ENCODE measurements around the gene CSTF2T. TPM values are rescaled to one million over a fixed set of nuclear protein-coding genes. Genes with fewer than 3 reads are reported as not detected.

Gene CSTF2T
- total RNA-seq, 1 experiment from 2014 or later, result 22.4 TPM

DNA sequence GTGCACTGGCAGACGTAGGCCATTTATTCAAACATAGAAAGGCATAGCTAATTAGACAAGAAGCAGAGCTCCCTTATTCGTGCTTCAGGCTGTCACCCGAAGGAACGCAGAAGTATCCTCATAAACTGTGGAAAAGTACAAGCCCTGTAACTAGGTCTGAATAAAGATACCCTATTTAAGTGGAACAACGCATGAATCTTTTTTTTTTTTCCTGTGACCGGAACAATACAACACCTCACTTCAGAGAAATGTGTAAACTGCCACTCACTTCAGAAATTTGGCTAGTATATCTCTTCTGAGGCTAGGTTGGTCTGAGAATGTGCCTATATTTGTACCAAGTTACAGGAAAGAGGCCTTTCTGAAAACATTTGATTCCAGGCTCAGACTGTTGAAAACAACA, 8.0 kb upstream of the CSTF2T start:
- Histone ChIP-seq H2AFZ (no peak overlapping the region), H3K9me3 (ENCODE audit: insufficient read depth, low read depth) (no peaks in the 10 kb centered on the region), H3K4me3 (no peak overlapping the region), H3K4me2 (no peak overlapping the region), H3K79me2 (ENCODE audit: low read depth) (no peaks in the 10 kb centered on the region), H3K27ac (no peak overlapping the region), H3F3A (ENCODE audit: insufficient read depth, low read depth) (no peaks in the 10 kb centered on the region), H3K36me3 (ENCODE audit: low read depth) (no peaks in the 10 kb centered on the region), H3K27me3 (ENCODE audit: insufficient read depth, low read depth) (no peaks in the 10 kb centered on the region), H3K4me1 (replicated peaks; ENCODE audit: insufficient read depth) (no peaks in the 10 kb centered on the region), H4K20me1 (ENCODE audit: insufficient read depth) (no peaks in the 10 kb centered on the region), H3K9me2 (ENCODE audit: insufficient read depth) (no peaks in the 10 kb centered on the region)
- intact Hi-C loops (cut with micrococcal nuclease; ENCODE audit: unreplicated experiment), result no loop called here
- DNase-seq, result no peak
- TF ChIP-seq, protein P1, sequence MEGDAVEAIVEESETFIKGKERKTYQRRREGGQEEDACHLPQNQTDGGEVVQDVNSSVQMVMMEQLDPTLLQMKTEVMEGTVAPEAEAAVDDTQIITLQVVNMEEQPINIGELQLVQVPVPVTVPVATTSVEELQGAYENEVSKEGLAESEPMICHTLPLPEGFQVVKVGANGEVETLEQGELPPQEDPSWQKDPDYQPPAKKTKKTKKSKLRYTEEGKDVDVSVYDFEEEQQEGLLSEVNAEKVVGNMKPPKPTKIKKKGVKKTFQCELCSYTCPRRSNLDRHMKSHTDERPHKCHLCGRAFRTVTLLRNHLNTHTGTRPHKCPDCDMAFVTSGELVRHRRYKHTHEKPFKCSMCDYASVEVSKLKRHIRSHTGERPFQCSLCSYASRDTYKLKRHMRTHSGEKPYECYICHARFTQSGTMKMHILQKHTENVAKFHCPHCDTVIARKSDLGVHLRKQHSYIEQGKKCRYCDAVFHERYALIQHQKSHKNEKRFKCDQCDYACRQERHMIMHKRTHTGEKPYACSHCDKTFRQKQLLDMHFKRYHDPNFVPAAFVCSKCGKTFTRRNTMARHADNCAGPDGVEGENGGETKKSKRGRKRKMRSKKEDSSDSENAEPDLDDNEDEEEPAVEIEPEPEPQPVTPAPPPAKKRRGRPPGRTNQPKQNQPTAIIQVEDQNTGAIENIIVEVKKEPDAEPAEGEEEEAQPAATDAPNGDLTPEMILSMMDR (conservative IDR thresholded peaks at IDR 0.05), result no peak
- no peak for TF ChIP-seq EZH2 (IDR thresholded peaks at IDR 0.05; ENCODE audit: low read depth)
- ChIA-PET CTCF (no interaction called here), POLR2A (ENCODE audit: unreplicated experiment) (no interaction called here)
- no TSS peak for BruUV-seq (replicated peaks)

DNA sequence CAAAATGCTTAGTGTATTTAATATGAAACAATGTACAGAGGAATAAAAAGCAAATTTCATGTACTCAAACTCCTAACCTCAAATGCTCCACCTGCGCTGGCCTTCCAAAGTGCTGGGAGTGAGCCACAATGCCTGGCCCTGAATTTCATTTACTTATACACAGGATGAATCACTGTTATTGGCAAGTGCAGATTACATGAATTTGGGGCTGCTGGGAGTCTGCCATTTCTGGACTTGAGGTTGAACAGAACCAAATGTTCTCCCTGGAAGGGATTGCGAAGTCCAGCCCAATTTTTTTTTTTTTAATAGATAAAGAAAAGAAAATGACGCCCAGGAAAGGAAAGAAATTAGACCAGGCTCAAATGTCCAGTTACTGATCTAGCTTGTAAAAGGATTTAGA, 6.8 kb upstream of the CSTF2T start:
- Histone ChIP-seq H4K20me1 (ENCODE audit: insufficient read depth) (no peaks in the 10 kb centered on the region), H3K4me1 (replicated peaks; ENCODE audit: insufficient read depth) (no peaks in the 10 kb centered on the region), H3K27me3 (ENCODE audit: insufficient read depth, low read depth) (no peaks in the 10 kb centered on the region), H3K4me2 (no peak overlapping the region), H3K79me2 (ENCODE audit: low read depth) (no peaks in the 10 kb centered on the region), H3K9me3 (ENCODE audit: insufficient read depth, low read depth) (no peaks in the 10 kb centered on the region), H3K36me3 (ENCODE audit: low read depth) (no peaks in the 10 kb centered on the region), H3K9me2 (ENCODE audit: insufficient read depth) (no peaks in the 10 kb centered on the region), H2AFZ (no peak overlapping the region), H3F3A (ENCODE audit: insufficient read depth, low read depth) (no peaks in the 10 kb centered on the region), H3K4me3 (no peak overlapping the region), H3K27ac (no peak overlapping the region)
- TF ChIP-seq, protein P1 (conservative IDR thresholded peaks at IDR 0.05), result no peak
- TF ChIP-seq EZH2 (IDR thresholded peaks at IDR 0.05; ENCODE audit: low read depth), result no peak
- no TSS peak for BruUV-seq (replicated peaks)
- POLR2A ChIA-PET (ENCODE audit: unreplicated experiment), result no interaction called here
- intact Hi-C loops (cut with micrococcal nuclease; ENCODE audit: unreplicated experiment), result no loop called here
- no peak for DNase-seq
- CTCF ChIA-PET, result no interaction called here

DNA sequence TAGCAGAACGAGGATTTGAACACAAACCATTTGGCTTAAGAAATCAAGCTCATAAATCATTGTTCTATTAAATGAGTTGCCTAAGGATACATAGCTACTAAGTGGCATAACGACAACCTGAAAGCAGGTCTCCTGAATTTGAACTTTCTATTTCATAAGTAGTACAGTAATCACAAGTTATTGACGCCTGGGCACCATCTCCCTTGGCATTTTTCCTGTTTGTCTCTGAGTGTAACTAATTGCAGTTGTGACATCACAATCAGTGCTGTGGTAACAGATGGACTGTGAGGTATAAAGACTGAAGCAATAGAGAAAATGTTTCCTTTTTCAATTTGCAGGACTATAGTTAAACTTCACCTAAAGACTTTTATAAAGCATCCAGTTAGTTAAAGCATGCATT, 6.4 kb upstream of the CSTF2T start:
- Histone ChIP-seq H3F3A (ENCODE audit: insufficient read depth, low read depth) (no peaks in the 10 kb centered on the region), H3K27ac (no peak overlapping the region), H3K9me3 (ENCODE audit: insufficient read depth, low read depth) (no peaks in the 10 kb centered on the region), H4K20me1 (ENCODE audit: insufficient read depth) (no peaks in the 10 kb centered on the region), H3K9me2 (ENCODE audit: insufficient read depth) (no peaks in the 10 kb centered on the region), H3K4me3 (no peak overlapping the region), H3K36me3 (ENCODE audit: low read depth) (no peaks in the 10 kb centered on the region), H3K79me2 (ENCODE audit: low read depth) (no peaks in the 10 kb centered on the region), H3K27me3 (ENCODE audit: insufficient read depth, low read depth) (no peaks in the 10 kb centered on the region), H2AFZ (no peak overlapping the region), H3K4me1 (replicated peaks; ENCODE audit: insufficient read depth) (no peaks in the 10 kb centered on the region), H3K4me2 (no peak overlapping the region)
- DNase-seq, result no peak
- ChIA-PET POLR2A (ENCODE audit: unreplicated experiment) (no interaction called here), CTCF (no interaction called here)
- TF ChIP-seq, protein P1 (conservative IDR thresholded peaks at IDR 0.05), result no peak
- TF ChIP-seq EZH2 (IDR thresholded peaks at IDR 0.05; ENCODE audit: low read depth), result no peak
- no TSS peak for BruUV-seq (replicated peaks)
- intact Hi-C loops (cut with micrococcal nuclease; ENCODE audit: unreplicated experiment), result no loop called here

Measured in PC-9 (cell line).